ENCODE data around the gene MEIS1. TPM values are rescaled to one million over a fixed set of nuclear protein-coding genes. Genes with fewer than 3 reads are reported as not detected.

The MEIS1 gene
- total RNA-seq, 2 experiments from 2014 or later = 5.4 to 7.3 TPM

- Histone ChIP-seq H3K36me3 (ENCODE audit: insufficient read depth, low read length) (no peaks in the 10 kb centered on the region), H3K9me3 (ENCODE audit: low read length) (no peaks in the 10 kb centered on the region), H3K79me2 (ENCODE audit: insufficient read depth, low read depth, low read length) (no peaks in the 10 kb centered on the region), H3K4me1 (ENCODE audit: insufficient read depth, low read length, poor library complexity, severe bottlenecking) (no peaks in the 10 kb centered on the region), H2AFZ (ENCODE audit: low read length) (no peak overlapping the region), H4K20me1 (ENCODE audit: insufficient read depth, low read length) (no peaks in the 10 kb centered on the region), H3K27ac (ENCODE audit: low read depth, low read length, poor library complexity, severe bottlenecking) (no peak overlapping the region), H3K4me3 (ENCODE audit: low read depth, low read length, poor library complexity, severe bottlenecking) (no peak overlapping the region), H3K4me2 (ENCODE audit: low read length) (no peak overlapping the region), H3K9me2 (ENCODE audit: insufficient read depth, low read length) (no peaks in the 10 kb centered on the region)
- POLR2A ChIA-PET = no interaction called here
- intact Hi-C loops (cut with micrococcal nuclease; ENCODE audit: unreplicated experiment) = no loop called here
- no peak for DNase-seq (ENCODE audit: low spot score)
- no TSS peak for BruUV-seq (replicated peaks)
- TF ChIP-seq EZH2phosphoT487 (IDR thresholded peaks at IDR 0.05; ENCODE audit: borderline replicate concordance, low read depth, low read length) = no peak
- no peak for TF ChIP-seq CTCF (conservative IDR thresholded peaks at IDR 0.05; ENCODE audit: low read length)
- CTCF ChIA-PET (ENCODE audit: unreplicated experiment) = no interaction called here
Observed at GRCh38 chr2:66530651-66531050, 95.7 kb downstream of the MEIS1 start.

- Histone ChIP-seq H3K79me2 (ENCODE audit: insufficient read depth, low read depth, low read length) (no peaks in the 10 kb centered on the region), H3K9me3 (ENCODE audit: low read length) (no peaks in the 10 kb centered on the region), H3K9me2 (ENCODE audit: insufficient read depth, low read length) (no peaks in the 10 kb centered on the region), H2AFZ (ENCODE audit: low read length) (no peak overlapping the region), H3K27ac (ENCODE audit: low read depth, low read length, poor library complexity, severe bottlenecking) (no peak overlapping the region), H4K20me1 (ENCODE audit: insufficient read depth, low read length) (no peaks in the 10 kb centered on the region), H3K36me3 (ENCODE audit: insufficient read depth, low read length) (no peaks in the 10 kb centered on the region), H3K4me3 (ENCODE audit: low read depth, low read length, poor library complexity, severe bottlenecking) (no peak overlapping the region), H3K4me1 (ENCODE audit: insufficient read depth, low read length, poor library complexity, severe bottlenecking) (no peaks in the 10 kb centered on the region), H3K4me2 (ENCODE audit: low read length) (no peak overlapping the region)
- CTCF ChIA-PET (ENCODE audit: unreplicated experiment) = no interaction called here
- no TSS peak for BruUV-seq (replicated peaks)
- no peak for TF ChIP-seq EZH2phosphoT487 (IDR thresholded peaks at IDR 0.05; ENCODE audit: borderline replicate concordance, low read depth, low read length)
- TF ChIP-seq CTCF (conservative IDR thresholded peaks at IDR 0.05; ENCODE audit: low read length) = no peak
- DNase-seq (ENCODE audit: low spot score) = no peak
- intact Hi-C loops (cut with micrococcal nuclease; ENCODE audit: unreplicated experiment) = no loop called here
- POLR2A ChIA-PET = interaction anchor here (0.7 kb wide), 1 partner anchor 702 kb away, joined by 3 read pairs; no protein-coding TSS in a partner anchor
Observed at GRCh38 chr2:66531155-66531554, 96.2 kb downstream of the MEIS1 start.

GRCh38 chr2:66531567-66531966, 96.6 kb downstream of the MEIS1 start:
- Histone ChIP-seq H3K4me2 (ENCODE audit: low read length) (no peak overlapping the region), H3K27ac (ENCODE audit: low read depth, low read length, poor library complexity, severe bottlenecking) (no peak overlapping the region), H3K36me3 (ENCODE audit: insufficient read depth, low read length) (no peaks in the 10 kb centered on the region), H3K4me1 (ENCODE audit: insufficient read depth, low read length, poor library complexity, severe bottlenecking) (no peaks in the 10 kb centered on the region), H2AFZ (ENCODE audit: low read length) (no peak overlapping the region), H3K9me3 (ENCODE audit: low read length) (no peaks in the 10 kb centered on the region), H4K20me1 (ENCODE audit: insufficient read depth, low read length) (no peaks in the 10 kb centered on the region), H3K4me3 (ENCODE audit: low read depth, low read length, poor library complexity, severe bottlenecking) (no peak overlapping the region), H3K79me2 (ENCODE audit: insufficient read depth, low read depth, low read length) (no peaks in the 10 kb centered on the region), H3K9me2 (ENCODE audit: insufficient read depth, low read length) (no peaks in the 10 kb centered on the region)
- BruUV-seq (replicated peaks) = no TSS peak
- CTCF ChIA-PET (ENCODE audit: unreplicated experiment) = no interaction called here
- DNase-seq (ENCODE audit: low spot score) = no peak
- TF ChIP-seq CTCF (conservative IDR thresholded peaks at IDR 0.05; ENCODE audit: low read length) (no peak), EZH2phosphoT487 (IDR thresholded peaks at IDR 0.05; ENCODE audit: borderline replicate concordance, low read depth, low read length) (no peak)
- POLR2A ChIA-PET = interaction anchor here (0.7 kb wide), 1 partner anchor 702 kb away, joined by 3 read pairs; no protein-coding TSS in a partner anchor
- intact Hi-C loops (cut with micrococcal nuclease; ENCODE audit: unreplicated experiment) = no loop called here
